CD4-positive, alpha-beta T cell treated with Interleukin-17A for 4 hours (primary cell): ENCODE data around the gene RIMKLB.
"Not testable (repeated sequence)": the region's sequence is repeated elsewhere in the genome, so short reads cannot be mapped to it uniquely, and the experiment has no call there.

ENCODE experiments used
- DNase-seq: peaks from one replicate; pipeline ENCODE4 v3.0.0-alpha.2; 2020; ENCODE audit warnings: mixed read lengths

The RIMKLB gene

DNA sequence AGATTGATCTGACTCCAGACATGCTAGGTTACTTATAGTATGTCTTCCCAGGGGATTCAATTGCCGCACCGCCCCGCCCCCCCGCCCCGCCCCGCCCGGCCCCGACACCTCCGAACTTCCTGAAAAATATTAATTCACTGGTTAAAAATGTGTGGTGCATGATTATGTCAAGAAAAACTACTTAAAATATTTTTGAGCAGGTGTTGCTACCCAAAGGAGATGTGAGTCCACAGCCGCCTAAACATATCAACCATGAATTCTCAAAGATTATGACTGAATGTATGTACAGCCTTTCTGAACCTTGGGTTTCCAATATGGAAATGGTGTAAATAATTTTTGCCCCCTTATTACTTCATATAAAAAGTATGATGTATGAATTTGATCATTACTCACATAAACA is 2.7 kb upstream of the RIMKLB start:
- no peak for DNase-seq

DNA sequence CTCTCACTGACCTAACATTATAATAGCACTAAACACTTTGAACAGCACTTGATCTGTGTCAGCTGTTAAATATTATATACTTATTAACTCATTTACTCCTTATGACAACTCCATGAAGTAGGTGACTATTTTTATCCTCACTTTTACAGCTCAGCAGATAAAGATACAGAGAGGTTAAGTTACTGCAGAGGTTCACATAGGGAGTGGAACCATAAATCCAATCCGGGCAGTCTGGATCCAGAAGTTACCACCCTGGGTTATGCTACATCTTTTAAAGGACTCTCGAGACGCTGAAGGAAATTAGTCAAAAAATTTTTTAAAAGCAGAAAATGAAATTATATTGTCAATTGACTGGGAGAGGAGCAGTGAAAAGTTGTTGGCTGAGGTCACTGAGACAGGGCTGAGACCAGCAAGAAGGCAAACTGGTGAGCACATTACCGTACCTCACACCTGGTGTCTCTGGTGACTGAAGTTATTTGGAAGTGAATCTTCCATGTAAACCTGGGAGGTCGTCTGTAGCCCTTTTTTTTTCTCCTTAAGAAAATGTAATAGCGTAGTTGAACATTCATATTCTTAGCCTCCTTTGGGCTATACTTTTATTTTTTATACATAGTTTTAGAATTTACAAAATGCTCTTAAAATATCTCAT is 1.2 kb upstream of the RIMKLB start:
- no peak for DNase-seq

GRCh38 chr12:8697120-8697475 is 693 bp upstream of the RIMKLB start:
- no peak for DNase-seq

GRCh38 chr12:8698132-8698851 is 501 bp downstream of the RIMKLB start:
- peak; percentile 69 for DNase-seq

- no peak for DNase-seq
Measured at GRCh38 chr12:8698879-8699278, 1.1 kb downstream of the RIMKLB start.

DNA sequence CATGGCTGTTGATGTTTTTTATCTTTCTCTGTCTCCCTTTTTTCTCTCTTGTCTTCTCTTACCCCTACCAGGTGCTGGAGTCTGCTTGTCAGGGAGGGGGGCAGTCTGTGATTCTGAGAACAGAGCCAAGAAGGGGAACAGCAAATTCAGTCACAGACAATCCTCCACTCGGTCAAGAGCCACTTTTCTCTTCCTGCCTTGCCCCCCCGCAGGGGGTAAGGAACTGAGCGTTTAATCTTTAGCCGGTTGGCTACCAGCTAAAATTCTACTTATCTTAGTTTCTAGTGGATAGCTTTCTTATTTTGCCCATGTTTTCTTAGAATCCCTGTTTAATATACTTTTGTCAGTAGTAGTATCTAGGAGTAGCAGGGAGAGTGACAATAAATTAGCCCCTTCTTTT is 1.9 kb downstream of the RIMKLB start:
- DNase-seq: no peak

DNA sequence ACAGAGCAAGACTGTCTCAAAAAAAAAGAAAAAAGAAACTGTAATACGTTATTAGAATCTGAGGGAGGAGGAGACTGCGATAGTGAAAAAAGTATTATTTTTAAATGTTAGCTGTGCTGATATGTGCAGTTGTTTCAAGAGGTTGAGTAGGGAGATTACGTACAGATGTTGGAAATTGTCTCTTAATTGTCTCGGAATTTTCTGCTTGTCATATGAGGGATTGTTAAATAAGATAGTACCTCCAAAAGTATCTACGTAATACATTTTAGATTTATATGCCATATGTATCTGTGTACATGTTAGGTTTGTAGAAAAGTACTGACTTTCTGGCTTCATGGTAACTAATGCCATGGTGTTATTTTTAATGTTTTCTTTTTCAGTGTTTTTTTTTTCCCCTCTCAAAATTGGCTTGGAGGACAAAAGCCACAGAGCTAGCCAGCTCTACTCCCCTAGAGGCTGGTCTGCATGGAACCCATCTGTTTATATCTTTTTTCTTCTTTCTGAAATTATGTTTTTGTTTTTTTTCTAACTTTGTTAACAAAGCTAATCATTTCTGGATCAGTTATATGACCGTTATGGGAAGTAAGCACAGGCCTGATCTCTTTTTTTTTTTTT is 3.4 kb downstream of the RIMKLB start:
- DNase-seq: no peak

- no peak for DNase-seq
Measured at GRCh38 chr12:8702159-8702558, 4.4 kb downstream of the RIMKLB start.

- no peak for DNase-seq
Measured at GRCh38 chr12:8709124-8709830, 11.5 kb downstream of the RIMKLB start.

GRCh38 chr12:8712572-8712971 is 14.8 kb downstream of the RIMKLB start:
- no peak for DNase-seq

- DNase-seq: no peak
Measured at GRCh38 chr12:8722286-8722800, 24.6 kb downstream of the RIMKLB start.

- no peak for DNase-seq
Measured at GRCh38 chr12:8734873-8735381, 37.1 kb downstream of the RIMKLB start.

GRCh38 chr12:8742501-8742900 is 44.7 kb downstream of the RIMKLB start:
- no peak for DNase-seq

- not testable (repeated sequence) for DNase-seq
Measured at GRCh38 chr12:8743121-8743520, 45.3 kb downstream of the RIMKLB start.

DNA sequence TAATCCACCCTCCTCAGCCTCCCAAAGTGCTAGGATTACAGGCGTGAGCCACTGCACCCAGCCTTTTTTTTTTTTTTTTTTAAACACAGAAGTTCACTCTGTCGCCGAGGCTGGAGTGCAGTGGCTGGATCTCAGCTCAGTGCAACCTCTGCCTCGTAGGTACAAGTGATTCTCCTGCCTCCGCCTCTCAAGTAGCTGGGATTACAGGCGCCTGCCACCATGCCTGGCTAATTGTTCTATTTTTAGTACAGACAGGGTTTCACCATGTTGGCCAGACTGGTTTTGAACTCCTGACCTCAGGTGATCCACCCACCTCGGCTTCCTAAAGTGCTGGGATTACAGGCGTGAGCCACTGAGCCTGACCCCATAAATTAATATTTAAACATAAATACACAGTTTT is 47.8 kb downstream of the RIMKLB start:
- DNase-seq: not testable (repeated sequence)

GRCh38 chr12:8746046-8746445 is 48.3 kb downstream of the RIMKLB start:
- no peak for DNase-seq

- not testable (repeated sequence) for DNase-seq
Measured at GRCh38 chr12:8760076-8760475, 62.3 kb downstream of the RIMKLB start.

DNA sequence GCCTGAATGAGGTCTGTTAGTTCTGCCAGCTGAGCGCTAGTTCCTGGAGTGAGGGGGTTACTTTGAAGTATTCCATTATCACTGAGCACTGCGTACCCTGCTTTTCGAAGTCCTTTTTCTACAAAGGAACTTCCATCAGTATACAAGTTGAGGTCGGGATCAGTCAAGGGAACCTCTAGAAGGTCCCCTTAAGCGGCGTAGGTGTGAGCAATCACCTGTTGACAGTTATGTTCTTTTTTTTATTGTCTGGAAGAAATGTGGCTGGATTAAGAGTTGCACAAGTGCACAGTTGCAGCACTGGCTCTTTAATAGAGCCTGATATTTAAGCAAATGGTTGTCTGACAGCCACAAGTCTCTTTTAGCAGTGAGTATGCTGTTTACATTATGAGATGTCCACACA is 64.9 kb downstream of the RIMKLB start:
- DNase-seq: not testable (repeated sequence)

DNA sequence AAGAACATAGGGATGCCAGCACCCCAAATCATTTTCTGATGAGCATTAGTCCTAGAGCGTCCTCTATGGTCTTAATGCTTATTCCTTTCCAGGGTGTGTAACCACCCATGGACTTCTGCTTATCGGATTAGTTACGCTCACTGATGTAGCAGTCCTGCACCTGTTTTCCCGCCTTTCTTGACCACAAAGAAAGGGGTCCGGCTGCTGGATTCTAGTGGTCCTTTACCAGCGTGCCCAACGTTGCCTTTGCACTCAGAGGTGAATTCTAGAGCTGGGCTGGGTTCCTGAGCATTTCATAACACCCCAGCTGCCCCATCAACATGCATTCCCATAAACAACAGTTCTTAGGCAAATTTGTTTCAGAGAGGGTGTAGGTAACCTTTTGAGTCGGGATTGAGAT is 68.3 kb downstream of the RIMKLB start:
- not testable (repeated sequence) for DNase-seq

DNA sequence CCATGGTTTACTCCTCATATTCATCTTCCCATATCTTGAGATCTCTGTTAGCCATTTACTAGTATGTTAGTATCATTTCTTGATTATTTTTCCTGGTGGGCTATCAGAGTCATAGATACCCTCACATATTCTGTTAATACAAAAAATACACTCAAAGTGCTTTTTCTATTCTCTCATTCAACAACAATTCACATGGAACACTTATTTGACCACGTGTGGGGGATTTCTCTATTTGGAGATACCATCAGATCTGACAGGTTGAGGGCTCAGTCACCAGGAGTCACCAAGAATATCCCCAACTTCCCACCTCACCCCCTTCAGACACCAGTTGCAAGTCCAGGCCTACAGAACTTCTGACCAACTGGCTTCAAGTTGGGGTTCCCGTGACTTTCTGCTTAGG is 72.7 kb downstream of the RIMKLB start:
- no peak for DNase-seq

DNA sequence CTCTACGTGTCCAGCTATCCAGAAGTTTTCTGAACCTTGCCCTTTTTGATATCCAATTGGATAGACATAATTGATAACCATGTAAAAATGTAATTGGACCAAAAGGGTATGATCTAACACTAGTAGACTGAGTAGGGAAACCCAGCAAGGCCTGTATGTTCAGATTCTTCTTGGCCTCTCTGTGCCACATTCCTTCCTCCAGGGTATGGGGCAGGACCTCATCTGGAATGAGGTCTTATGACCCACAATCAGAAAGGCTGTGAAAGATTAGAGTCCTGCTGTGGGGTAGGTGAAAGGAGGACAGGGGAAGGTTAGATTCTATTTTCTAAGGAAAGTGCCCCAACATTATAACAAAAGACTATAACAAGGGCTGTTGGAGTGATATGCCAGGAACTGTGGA is 73.3 kb downstream of the RIMKLB start:
- DNase-seq: no peak

DNA sequence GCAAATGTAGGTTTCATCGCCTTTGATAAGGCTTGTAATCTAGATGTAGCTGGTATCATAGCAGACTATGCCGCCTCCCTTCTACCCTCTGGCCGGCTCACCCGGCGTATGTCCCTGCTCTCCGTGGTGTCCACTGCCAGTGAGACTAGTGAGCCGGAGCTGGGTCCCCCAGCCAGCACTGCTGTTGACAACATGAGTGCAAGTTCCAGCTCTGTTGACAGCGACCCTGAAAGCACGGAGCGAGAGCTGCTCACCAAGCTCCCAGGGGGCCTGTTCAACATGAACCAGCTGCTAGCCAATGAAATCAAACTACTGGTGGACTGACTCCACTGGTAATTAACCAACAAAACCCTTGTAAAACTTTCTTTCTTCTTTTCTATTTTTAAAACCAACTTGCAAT is 75.7 kb downstream of the RIMKLB start:
- no peak for DNase-seq

DNA sequence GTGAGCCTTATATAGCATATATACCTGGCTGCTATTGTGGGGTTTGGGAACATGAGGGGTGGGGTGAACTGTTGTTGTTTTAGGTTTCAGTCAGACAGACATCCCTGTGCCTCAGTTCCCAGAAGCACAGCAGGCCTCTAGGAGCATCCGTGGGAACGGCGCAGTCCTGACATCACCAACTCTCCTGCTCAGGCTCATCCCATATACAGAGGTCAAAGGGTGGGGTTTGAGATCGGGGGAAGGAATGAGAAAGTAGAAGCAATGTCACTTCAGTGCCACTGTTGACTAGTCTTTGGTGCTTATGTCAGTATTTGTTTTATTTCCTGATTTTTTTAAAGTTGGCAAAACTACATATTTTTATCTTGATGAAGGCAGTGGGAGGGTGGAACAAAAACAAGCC is 81.5 kb downstream of the RIMKLB start:
- DNase-seq: no peak
